Limb (tissue), 2 donors: ENCODE measurements around the gene STAB1.

Experiments used
- DNase-seq, 2 donors: peaks; one replicate each; pipeline ENCODE4 v3.0.0-alpha.2; 2016; ENCODE audit errors: extremely low spot score in 2 of 2

STAB1 gene, protein sequence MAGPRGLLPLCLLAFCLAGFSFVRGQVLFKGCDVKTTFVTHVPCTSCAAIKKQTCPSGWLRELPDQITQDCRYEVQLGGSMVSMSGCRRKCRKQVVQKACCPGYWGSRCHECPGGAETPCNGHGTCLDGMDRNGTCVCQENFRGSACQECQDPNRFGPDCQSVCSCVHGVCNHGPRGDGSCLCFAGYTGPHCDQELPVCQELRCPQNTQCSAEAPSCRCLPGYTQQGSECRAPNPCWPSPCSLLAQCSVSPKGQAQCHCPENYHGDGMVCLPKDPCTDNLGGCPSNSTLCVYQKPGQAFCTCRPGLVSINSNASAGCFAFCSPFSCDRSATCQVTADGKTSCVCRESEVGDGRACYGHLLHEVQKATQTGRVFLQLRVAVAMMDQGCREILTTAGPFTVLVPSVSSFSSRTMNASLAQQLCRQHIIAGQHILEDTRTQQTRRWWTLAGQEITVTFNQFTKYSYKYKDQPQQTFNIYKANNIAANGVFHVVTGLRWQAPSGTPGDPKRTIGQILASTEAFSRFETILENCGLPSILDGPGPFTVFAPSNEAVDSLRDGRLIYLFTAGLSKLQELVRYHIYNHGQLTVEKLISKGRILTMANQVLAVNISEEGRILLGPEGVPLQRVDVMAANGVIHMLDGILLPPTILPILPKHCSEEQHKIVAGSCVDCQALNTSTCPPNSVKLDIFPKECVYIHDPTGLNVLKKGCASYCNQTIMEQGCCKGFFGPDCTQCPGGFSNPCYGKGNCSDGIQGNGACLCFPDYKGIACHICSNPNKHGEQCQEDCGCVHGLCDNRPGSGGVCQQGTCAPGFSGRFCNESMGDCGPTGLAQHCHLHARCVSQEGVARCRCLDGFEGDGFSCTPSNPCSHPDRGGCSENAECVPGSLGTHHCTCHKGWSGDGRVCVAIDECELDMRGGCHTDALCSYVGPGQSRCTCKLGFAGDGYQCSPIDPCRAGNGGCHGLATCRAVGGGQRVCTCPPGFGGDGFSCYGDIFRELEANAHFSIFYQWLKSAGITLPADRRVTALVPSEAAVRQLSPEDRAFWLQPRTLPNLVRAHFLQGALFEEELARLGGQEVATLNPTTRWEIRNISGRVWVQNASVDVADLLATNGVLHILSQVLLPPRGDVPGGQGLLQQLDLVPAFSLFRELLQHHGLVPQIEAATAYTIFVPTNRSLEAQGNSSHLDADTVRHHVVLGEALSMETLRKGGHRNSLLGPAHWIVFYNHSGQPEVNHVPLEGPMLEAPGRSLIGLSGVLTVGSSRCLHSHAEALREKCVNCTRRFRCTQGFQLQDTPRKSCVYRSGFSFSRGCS (N-terminal part only)

DNA sequence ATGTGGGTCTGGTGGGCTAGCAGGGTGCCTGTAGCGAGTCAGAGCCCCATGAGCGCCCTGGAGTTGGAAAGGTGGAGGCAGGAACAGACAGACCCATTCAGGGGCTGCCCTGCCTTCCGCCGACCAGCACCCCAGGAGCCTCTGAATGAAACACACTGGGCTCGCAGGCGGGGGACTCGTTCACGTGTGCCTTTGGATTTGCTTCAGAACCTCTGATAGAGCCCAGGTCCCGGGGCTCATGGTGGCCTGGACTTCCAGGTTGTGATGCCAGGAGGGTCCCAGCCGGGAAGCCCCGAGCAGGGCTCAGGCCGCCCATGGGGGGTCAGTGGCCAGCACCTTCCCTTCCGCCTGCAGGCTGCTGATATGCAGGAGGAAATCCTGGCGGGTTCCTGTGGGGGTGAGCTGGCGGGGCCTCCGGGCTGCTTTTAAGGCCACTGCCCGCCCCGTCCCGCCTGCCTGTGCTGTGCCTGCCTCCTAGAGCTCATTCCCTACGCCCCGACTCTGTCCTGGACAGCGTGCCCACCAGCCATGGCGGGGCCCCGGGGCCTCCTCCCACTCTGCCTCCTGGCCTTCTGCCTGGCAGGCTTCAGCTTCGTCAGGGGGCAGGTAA is at the start of gene STAB1:
STAB1 (plus strand) TSS at position 453 of the 610 bp plus-strand sequence; CDS start at position 529, 76 bp downstream.
- no peak for DNase-seq

DNA sequence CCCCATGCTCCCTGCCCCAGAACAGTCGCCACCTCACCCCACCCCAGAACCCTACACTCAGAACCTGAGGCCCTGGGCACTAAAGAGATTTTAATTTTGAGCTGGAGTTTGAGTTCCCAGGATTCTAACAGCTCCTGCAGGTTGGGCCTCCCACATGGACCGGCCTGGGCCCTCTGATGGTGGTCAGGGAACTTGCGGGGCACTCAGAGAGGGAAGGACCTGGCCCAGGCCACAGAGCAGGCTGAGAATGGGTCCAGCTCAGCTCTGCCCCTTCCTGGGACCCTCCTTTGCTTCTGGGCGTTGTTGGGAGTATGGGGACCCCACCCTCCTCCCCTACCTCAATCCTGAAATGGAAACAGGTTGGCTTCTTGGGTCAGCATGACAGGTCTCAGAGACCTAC is 49.1 kb upstream of the STAB1 start:
- no peak for DNase-seq

DNA sequence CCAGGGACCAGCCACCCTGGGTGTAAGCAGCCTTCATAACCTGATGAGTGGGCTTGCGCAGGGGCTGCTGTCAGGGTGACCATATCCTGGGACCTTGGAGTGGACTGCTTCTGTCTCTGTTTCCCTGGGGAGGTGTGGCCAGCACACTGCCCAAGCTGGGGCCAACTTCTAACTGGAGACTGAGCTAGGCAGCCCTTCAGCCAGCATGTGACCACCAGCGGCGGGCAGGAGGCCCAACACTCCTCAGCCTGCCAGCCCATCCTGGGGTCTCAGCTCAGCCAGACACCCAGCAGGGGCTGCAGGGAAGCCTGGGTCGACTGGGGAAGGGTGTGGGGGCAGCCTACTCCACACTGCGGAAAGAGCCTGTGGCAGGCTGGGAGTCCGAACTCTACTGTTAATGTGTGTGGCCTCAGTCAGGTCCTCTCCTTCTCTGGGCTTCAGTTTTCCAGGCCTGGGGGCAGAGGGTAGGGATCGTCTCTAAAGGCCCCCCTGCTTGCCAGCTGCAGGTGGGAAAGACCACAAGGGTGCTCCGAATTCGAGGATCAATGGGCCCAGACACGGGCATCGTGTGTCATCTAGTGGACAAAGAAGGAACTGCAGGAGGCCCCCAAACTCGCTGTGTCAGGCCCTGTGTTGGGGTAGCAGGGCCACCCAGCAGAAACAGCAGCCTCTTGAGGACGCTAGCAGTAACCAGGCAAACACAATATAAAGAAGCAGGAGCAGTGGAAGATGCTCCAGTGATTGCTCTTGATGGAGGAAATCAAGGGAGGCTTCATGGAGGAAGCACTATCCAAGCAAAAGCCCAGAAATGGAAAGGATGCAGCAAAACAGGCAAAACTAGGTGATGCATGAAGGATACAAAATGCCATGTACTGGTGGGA is 48.3 kb upstream of the STAB1 start:
- DNase-seq = peak; percentile 55 to 81

DNA sequence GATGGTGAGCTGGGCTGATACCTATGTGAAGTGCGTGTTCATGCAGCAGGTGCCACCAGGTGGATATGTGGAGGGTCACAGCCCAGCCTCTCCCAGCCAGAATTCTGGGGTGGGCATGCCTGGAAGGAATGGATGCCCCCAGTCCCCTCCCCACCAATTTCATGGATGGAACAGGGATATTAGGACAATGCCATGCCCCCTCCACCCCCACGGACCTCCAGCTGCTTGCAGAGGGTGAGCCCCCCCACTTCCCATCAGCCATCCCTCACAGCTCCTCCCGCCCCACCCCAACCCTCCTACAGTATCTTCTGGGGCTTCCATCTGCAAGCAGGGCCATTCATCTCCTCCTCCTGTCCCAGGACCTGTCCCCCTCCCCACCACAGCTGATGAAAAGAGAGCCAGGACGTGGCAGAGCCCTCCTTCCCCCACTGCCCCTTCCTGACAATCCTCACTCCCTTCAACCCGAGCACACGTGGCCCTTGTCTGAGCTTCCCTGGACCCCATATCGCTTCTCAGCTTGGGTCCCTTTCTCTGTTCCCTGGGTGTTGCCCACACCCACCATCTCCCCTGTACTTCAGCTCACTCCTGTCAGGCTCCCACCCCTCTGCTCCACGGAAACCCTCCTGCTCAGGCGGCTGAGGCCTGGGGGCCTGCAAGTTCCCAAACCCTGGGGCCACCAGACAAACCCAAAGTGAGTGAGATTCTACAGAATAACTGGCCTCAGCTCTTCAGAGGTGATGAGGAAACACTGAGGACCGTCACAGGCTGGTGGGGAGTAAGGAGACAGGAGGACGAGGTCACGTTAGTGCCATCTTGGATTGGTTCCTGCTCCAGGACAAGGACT is 47.4 kb upstream of the STAB1 start:
- no peak for DNase-seq

DNA sequence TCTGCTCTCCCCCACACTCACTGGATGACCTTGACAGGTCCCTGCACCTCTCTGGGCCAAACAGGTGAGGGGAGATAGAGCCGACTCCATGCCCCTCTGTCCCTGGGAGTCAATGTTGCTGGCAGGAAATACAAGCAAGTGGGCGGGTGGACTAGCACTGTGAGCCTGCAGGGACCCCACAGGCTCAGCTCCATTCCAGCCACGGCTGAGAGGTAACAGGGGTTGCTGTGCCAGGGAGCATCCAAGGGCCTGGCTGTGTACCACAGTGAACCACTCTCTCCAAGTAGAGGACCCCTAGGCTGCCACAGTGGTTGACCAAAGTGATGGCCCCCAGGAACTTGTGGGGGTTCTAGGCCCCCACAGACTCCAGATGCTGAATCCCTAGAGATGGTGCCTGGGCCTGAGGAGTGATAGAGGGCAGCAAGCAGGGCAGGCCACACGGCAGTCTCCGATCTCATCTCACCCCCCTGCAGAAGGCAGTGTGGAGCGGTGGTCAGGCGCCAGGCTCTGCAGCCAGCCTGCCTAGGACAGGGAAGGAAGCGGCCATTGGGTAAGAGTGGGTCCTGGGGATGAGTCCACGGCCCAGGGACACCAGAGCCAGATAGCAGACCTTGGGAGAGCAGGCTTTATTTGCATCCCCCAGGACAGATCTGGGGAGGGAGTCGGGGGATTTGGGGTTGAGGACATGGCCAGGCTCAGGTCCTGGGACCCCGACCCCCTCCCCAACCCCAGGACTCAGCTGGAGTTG is 44.5 kb upstream of the STAB1 start:
- DNase-seq = no peak

DNA sequence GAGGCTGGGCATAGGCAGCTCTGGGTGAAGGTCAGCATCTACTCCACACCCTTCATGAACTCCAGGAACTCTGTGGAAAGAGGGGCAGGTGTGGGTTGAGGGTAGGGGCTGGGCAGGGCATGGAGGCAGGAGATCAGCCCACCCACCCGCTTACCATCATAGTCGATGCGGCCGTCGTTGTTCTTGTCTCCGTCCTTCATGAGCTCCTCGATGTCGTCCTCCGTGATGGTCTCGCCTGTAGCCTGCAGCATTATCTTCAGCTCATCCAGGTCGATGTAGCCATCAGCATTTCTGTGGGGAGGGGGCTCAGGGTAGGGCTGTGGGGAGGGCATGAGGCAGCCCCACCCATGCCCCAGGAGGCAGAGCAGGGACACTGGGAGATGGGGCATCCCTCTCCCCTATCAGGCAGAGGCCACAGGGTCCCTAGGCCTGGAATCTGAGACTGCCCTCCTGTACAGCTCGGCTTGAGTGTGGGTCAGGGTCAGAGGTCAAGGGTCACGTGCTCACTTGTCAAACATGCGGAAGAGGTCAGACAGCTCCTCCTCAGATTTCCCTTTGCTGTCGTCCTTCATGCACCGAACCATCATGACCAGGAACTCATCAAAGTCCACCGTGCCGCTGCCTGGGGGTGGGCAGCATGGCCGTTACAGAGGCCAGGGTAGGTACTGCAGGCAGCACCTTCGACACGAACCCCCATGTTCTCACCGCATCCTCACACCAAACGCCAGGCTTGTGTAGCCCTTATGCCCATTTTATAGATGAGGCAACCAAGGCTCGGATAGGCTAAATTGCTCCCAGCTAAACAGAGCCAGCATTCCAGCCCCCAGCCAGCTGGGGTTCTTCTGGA is 43.7 kb upstream of the STAB1 start:
- DNase-seq = no peak

DNA sequence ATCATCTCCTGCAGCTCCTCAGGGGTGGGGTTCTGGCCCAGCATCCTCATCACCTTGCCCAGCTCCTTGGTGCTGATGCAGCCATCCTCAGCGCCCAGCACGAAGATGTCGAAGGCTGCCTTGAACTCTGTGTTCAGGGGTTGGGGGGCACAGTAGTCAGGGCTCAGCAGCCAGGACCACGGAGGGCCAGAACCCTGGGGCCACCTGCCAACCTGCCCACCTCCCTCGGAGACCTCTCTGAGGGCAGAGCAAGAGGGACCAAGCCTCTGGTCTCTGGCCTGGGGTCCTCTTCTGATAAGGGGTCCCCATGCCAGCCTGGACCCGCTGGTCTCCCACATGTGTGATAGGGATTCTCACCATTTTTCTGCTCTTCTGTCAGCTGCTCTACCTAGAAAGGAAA is 43.0 kb upstream of the STAB1 start:
- no peak for DNase-seq

DNA sequence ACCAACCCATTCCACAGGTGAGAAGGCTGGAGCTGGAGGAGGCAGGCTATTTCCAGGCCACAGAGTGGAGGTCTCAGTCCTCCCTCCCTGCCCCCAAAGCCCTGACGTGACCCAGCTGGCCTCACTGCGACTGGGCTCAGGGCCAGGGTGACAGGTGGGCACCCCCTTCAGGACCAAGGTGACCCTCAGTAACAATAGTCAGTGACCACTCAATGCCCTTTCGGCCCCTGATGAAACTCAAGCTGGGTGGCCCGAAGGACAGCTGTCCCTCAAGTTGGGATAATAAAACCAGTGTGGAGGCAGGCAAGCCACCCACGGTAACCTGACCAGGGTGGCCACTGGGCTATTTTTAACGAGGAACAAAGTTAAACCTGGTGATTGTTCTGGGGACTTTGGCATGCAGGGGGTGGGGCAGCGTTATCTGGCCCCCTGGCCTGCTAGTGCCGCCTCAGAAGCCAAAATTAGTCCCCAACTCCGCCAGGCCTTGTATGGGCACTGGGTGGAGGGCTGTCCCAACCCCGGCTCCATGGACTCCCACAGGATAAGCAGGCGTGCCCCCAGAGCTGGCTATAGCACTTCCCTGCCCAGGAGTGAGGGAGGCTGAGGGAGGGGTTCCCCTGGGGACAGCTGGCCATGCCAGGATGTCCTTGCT is 42.4 kb upstream of the STAB1 start:
- no peak for DNase-seq

DNA sequence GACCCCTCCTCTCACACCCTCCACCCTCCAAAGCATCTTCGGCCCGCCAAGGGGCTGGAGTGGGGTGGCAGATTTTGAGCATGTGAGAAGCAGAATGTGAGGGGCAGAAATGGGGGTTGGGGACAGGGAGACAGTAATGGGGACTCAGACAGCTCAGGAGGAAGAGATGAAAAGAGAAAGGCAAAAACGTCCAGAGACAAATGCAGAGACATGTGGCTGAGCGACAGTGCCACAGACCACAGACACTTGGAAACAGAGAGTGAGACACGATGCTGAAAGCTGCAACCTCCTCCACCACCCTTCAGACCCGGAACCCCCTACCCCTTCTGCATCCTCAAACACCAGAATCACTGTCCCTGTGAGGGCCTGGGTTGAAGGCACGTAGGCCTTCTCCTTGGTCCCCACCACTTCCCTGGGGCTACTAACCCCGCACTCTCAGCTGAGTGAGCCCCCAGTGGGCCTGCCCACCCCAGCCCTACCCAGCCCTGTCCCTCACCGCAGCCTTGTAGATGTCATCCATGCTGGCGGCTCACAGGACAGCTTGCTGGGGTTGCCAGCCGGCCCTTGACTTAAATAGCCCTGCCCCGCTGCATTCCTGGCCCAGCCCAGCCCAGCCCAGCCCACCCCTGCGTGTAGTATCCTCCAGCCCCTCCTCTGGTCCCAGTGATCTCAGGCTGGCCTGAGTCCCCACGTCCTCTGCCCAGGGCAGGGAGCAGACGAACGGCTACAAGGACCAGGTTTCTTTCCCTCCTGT is 41.5 kb upstream of the STAB1 start, which contains the start of gene TNNC1:
TNNC1 (minus strand) TSS at position 546 of the 754 bp plus-strand sequence; CDS start at position 520, 26 bp downstream.
- DNase-seq = no peak

DNA sequence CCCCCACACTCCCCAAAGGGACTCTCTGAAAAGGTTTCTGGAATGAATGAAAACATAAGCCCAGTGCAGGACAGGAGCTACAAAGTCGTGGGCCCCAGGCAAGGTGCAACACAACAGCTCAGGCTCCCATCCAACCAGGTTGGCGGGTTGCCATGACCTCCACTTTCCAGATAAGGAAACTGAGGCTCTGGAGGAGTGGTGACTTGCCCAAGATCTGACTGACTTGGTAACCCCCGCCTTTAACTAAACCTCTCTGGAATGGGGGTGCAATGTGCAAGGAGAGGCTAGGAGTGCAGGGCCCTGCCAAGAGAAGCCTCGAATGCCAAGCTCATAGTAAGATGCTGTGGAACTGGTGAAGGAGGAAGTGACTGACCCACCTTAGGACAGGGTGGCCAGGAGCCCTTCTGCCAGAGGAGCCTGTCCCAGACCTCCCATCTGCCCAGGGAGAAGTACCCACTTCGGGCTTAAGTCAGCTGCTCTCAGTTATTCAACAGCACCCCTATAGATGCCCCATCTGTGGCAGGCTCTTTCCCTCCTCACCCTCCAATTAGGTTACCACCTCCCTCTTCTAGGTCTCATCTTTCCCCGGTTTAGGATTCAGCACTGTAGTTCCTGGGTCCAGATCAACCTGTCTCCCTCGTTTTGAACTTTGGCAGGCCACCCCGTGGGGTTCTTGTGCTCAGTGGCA is 40.7 kb upstream of the STAB1 start:
- DNase-seq = no peak

DNA sequence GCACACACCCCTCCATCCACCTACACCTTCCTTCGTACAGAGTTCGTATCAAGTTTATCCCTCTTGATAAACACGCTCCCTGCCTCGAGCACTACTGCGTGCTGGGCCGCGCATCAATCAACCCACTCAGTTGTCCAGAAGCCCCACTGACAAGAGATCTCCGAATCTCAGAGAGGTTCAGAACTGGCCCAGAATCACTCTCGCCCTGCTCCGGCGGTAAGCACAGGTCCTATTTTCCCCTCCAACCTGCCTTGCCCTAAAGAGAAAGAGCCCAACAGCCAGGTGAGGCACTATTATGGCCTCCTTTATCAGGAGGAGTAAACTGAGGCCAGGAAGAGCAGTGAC is 40.2 kb upstream of the STAB1 start:
- DNase-seq = no peak

DNA sequence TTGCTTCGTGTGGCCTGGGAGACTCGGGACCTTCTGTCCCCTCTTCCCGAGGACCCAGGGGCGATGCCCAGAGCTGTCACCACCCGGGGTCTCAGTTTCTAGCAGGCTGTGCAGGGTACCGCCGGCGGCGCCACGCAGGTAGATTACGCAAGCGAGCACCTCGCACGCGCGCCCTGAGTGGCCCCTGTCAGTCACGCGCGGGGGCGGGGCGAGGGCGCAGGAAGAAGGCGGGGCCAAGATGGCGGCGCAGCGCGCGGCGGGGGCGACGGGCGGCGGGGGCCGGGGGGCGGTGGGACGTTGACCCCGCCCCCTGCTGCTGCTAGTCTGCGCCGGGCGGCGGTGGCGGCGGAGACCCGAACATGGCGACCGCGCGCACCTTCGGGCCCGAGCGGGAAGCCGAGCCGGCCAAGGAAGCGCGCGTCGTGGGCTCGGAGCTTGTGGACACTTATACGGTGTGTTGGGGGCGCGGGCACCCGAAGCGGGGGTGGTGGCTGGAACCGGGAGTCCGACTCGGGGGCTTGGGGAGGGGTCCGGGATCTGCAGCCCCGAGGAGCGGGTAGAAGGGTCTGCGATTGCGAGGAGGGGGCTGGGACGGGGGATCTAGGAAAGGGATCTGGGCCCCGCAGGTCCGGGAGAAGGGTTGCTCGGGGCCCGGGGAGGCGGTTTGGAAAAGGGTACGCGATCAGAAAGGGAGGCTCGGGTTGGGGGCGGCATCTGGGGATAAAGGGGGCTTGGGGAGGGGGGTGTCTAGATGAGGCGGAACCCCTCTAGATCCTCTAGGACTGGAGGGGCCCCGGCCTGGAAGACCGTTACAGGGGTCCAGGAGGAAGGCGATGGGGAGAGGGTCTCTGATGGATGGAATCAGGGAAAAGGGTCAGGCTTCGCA is 39.6 kb upstream of the STAB1 start, which contains the start of gene NISCH:
NISCH (plus strand) TSS at position 322 of the 886 bp plus-strand sequence; CDS start at position 360, 38 bp downstream.
- peak; percentile 83 to 95 for DNase-seq

DNA sequence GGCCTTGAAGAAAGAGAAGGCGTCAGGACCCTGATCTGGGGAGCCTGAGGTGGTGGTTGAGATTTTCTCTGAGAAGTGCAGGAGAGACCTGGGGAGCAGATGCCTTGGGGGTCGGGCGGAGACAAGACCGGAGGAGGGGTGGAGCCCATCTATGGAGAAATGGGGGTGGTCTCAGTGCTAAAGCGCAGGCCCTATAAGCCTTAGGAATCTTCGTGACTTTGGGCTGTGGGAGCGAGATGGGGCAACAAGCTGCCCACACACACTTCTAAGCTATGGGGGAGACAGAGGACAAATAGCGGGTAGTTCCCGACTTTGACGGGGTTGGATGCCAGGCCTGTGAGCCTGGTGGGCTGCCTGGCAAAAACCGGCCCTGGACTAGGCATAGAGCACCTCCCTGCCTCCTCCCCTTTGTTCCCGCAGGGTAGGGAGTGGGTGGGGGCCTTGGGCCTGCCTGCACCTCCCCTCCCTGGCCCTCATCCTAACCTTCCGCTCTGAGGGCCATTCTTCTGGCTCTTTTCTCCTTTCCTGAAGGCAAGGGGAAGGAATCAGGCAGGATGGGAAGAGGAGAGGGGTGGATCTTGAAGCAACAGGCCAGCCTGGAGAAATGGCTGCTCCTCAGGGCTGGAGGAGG is 38.9 kb upstream of the STAB1 start:
- peak; percentile 34 to 72 for DNase-seq

DNA sequence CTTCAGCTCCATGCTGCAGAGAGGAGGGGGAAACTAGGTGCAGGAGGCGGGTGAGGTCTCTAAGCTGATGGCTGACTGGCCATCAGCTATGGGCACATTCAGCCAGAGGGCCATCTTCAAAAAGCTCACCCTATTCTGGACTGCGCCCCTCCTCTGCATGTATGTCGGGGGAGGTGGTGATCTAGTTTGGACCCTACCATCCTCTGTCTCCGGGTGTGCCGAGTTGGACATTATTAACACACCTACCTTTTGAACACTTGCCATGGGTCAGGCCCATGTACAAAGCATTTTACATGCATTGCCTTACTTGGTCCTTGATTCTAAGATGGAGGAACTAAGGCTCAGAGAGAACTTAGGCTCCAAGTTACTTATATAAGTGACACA is 38.3 kb upstream of the STAB1 start:
- DNase-seq = no peak
